Esophagus squamous epithelium (tissue), 4 donors: ENCODE measurements around the gene STX17.
"Not testable (repeated sequence)": the region's sequence is repeated elsewhere in the genome, so short reads cannot be mapped to it uniquely, and the experiment has no call there.

Experiments used
- CTCF ChIP-seq, 6 experiments: fragments of 450-650 bp in 4 of 6; fragments of 200-600 bp in 2 of 6; sonication (generic) in 2 of 6; IDR thresholded peaks; one replicate each; pipeline ENCODE4 v1.5.1; 2016 to 2019; ENCODE audit warnings: antibody characterized with exemption in 6 of 6, mild to moderate bottlenecking in 4 of 6, moderate library complexity in 4 of 6
- POLR2A ChIP-seq, 4 donors: fragments of 450-650 bp; IDR thresholded peaks; one replicate each; pipeline ENCODE4 v1.6.1; 2017; ENCODE audit warnings: antibody characterized with exemption in 4 of 4, mild to moderate bottlenecking in 4 of 4, moderate library complexity in 3 of 4

- not testable (repeated sequence) for TF ChIP-seq POLR2A, CTCF (IDR thresholded peaks at IDR 0.05)
Measured at GRCh38 chr9:99990508-99990907, 84.1 kb downstream of the STX17 start.
